NB4 (cell line): ENCODE results near the gene DLG4.

ENCODE experiments used
- CTCF ChIP-seq: IDR thresholded peaks from one replicate; pipeline ENCODE4 v1.5.1; 2012; ENCODE audit warnings: low read depth, low read length
- MAX ChIP-seq: IDR thresholded peaks from 2 replicates; pipeline ENCODE4 v1.6.1; 2011; ENCODE audit warnings: low read depth, low read length

GRCh38 chr17:7208027-7208571, 11.5 kb downstream of the DLG4 start:
- TF ChIP-seq CTCF (no peak), MAX (no peak)
